SK-N-SH (cell line): ENCODE results near the gene TIMM22.

ENCODE experiments used
- CTCF ChIP-seq: fragments of 200-600 bp; sonication (generic); IDR thresholded peaks from 2 replicates; pipeline ENCODE4 v1.6.1; 2017; ENCODE audit warnings: antibody characterized with exemption, mild to moderate bottlenecking, moderate library complexity
- EP300 ChIP-seq, 2 experiments: IDR thresholded peaks; 2 replicates each; pipeline versions ENCODE4 v1.4.0 to v1.6.1; 2012; ENCODE audit warnings: borderline replicate concordance in 1 of 2, low read depth in 1 of 2, low read length in 1 of 2
- REST ChIP-seq: IDR thresholded peaks from 2 replicates; pipeline ENCODE4 v1.6.1; 2012; ENCODE audit warnings: mild to moderate bottlenecking, low read depth, low read length, moderate library complexity
- SMC3 ChIP-seq: IDR thresholded peaks from 2 replicates; pipeline ENCODE4 v1.6.1; 2012; ENCODE audit warnings: low read depth, low read length, improper control_type of control experiment

GRCh38 chr17:1039511-1040215 is 42.7 kb downstream of the TIMM22 start:
- TF ChIP-seq REST (no peak), SMC3 (no peak), CTCF (no peak), EP300 (IDR thresholded peaks at IDR 0.05; ENCODE audit: borderline replicate concordance in 1 of 2, low read depth in 1 of 2, low read length in 1 of 2) (no peak)
